ENCODE results near the gene ATP9A. TPM values are rescaled to one million over a fixed set of nuclear protein-coding genes. Genes with fewer than 3 reads are reported as not detected.

Gene ATP9A
- total RNA-seq, 2 donors from 2014 or later: 16.8 to 24.6 TPM

DNA sequence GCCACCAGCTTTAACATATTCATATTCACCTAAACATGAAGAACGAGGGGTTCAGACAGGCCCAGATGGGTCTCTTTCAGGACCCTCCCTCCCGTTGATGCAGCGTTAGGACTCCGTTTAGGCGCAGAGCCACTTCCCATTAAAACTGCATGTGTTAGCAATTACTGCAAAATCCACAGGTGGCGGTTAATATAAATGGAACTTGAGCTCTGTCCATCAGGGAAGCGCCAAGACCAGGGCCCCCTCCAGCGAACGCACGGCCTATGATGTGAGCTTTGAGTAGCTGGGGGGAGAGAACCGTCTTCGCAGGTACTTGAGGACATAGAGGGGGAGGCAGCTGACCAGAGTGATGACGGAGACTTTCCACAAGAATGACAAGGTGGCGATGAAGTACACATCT, 167.2 kb downstream of the ATP9A start:
- Histone ChIP-seq H3K9me3 (no peaks in the 10 kb centered on the region), H3K27ac (no peak overlapping the region), H3K4me3 (no peak overlapping the region), H3K36me3 (replicated peaks in 1 of 2; ENCODE audit: insufficient read depth in 1 of 2, low read depth in 2 of 2) (peaks cover 0 to 20% of the 10 kb centered on the region in 2 donors), H3K4me1 (no peaks in the 10 kb centered on the region), H3K27me3 (no peaks in the 10 kb centered on the region)
- TF ChIP-seq POLR2A (IDR thresholded peaks at IDR 0.05) (no peak), CTCF (IDR thresholded peaks at IDR 0.05) (no peak)
- no peak for DNase-seq
- intact Hi-C loops (cut with DNase I): no loop called here
- 90 to 91% methylated on average over 14 of the region's 14 CpGs for WGBS, 2 donors
- no peak for ATAC-seq

DNA sequence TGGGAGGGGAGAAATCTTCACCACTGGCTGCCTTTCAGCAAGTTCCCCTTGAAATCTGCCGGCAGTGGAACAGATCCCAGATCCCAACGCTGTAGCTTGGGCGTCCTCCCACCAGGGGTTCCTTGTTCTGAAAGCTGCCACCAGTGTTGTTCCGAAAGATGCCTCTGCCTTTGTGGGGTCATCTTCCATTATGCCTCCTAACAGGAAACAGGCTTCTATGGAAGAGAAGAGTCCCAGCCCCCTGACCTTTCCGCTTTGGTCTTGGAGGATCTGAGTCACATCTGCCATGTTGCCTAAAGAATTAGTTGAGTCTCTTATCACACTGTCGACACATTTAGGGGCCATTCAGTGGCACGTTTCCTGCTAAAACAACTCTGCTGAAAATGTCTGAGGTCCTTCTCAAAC, 168.2 kb downstream of the ATP9A start:
- Histone ChIP-seq H3K27me3 (no peaks in the 10 kb centered on the region), H3K9me3 (no peaks in the 10 kb centered on the region), H3K36me3 (replicated peaks in 1 of 2; ENCODE audit: insufficient read depth in 1 of 2, low read depth in 2 of 2) (peaks cover 0 to 20% of the 10 kb centered on the region in 2 donors), H3K27ac (no peak overlapping the region), H3K4me3 (no peak overlapping the region), H3K4me1 (no peaks in the 10 kb centered on the region)
- TF ChIP-seq POLR2A (IDR thresholded peaks at IDR 0.05) (no peak), CTCF (IDR thresholded peaks at IDR 0.05) (no peak)
- ATAC-seq (no peak), DNase-seq (no peak)
- intact Hi-C loops (cut with DNase I): no loop called here
- 72 to 80% methylated on average over 5 to 7 of the region's 7 CpGs for WGBS, 2 donors

DNA sequence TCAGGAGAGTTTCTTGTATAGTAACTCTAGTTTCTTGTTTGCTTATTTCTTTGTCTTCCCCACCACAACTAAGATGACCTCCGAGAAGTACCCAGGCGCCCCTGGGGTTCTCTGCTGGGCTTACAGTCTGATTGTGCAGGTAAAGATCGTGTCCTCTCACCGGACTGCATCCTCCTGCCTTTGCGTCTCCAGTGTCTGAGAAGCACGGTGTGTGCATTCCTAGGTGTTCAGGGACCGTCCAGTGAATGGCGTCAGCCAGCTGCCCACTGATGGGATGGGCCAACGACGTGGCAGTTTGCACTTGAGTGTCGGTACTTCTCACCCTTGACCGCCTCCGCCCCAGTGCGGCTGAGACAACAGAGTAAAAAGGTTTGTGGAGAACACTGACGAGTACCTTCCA, 169.6 kb downstream of the ATP9A start:
- Histone ChIP-seq H3K36me3 (replicated peaks in 1 of 2; ENCODE audit: insufficient read depth in 1 of 2, low read depth in 2 of 2) (peaks cover 0 to 13% of the 10 kb centered on the region in 2 donors), H3K27ac (no peak overlapping the region), H3K9me3 (no peaks in the 10 kb centered on the region), H3K27me3 (no peaks in the 10 kb centered on the region), H3K4me3 (no peak overlapping the region), H3K4me1 (no peaks in the 10 kb centered on the region)
- TF ChIP-seq CTCF (IDR thresholded peaks at IDR 0.05) (no peak), POLR2A (IDR thresholded peaks at IDR 0.05) (no peak)
- intact Hi-C loops (cut with DNase I): loop anchor here (5.0 kb wide), 1 partner anchor 226 kb away; no protein-coding TSS in a partner anchor
- DNase-seq (no peak), ATAC-seq (no peak)
- 91 to 94% methylated on average over 15 of the region's 15 CpGs for WGBS, 2 donors

GRCh38 chr20:51597389-51598231, 170.6 kb downstream of the ATP9A start:
- 78 to 87% methylated on average over 7 of the region's 7 CpGs for WGBS, 2 donors
- no peak for DNase-seq
- peaks cover 0 to 13% of the 10 kb centered on the region in 2 donors for H3K36me3 ChIP-seq (replicated peaks in 1 of 2; ENCODE audit: insufficient read depth in 1 of 2, low read depth in 2 of 2)
- no peaks in the 10 kb centered on the region for H3K4me1 ChIP-seq
- intact Hi-C loops (cut with DNase I): loop anchor here (5.0 kb wide), 1 partner anchor 225 kb away; no protein-coding TSS in a partner anchor
- no peak for ATAC-seq
- TF ChIP-seq CTCF (IDR thresholded peaks at IDR 0.05) (no peak), POLR2A (IDR thresholded peaks at IDR 0.05) (no peak)
- H3K27me3 ChIP-seq: no peaks in the 10 kb centered on the region
- H3K9me3 ChIP-seq: no peaks in the 10 kb centered on the region
- no peak overlapping the region for H3K4me3 ChIP-seq
- no peak overlapping the region for H3K27ac ChIP-seq

Measured in body of pancreas (tissue), 4 donors.